Liver (tissue), 9 donors: ENCODE measurements around the gene NUDT5. TPM values are rescaled to one million over a fixed set of nuclear protein-coding genes. Genes with fewer than 3 reads are reported as not detected.

Experiments used
- DNase-seq: peaks from one replicate; pipeline ENCODE4 v3.0.0-alpha.2; 2017; ENCODE audit warnings: low spot score
- H3K27ac ChIP-seq, 2 donors: one replicate each; pipeline ENCODE4 v1.7.0; 2013; ENCODE audit warnings: inconsistent platforms in 2 of 2, low read length in 2 of 2, control low read depth in 1 of 2, low read depth in 1 of 2, mild to moderate bottlenecking in 1 of 2
- H3K27me3 ChIP-seq, 4 donors: one replicate each; pipeline versions ENCODE4 v1.6.1 to v1.7.0; 2013; ENCODE audit warnings: low read length in 3 of 4, inconsistent platforms in 1 of 4, mild to moderate bottlenecking in 1 of 4, moderate library complexity in 1 of 4; ENCODE audit not compliant: control insufficient read depth in 4 of 4, insufficient read depth in 4 of 4
- H3K36me3 ChIP-seq, 4 donors: one replicate each; pipeline versions ENCODE4 v1.6.1 to v1.7.0; 2013; ENCODE audit warnings: low read length in 3 of 4, mild to moderate bottlenecking in 3 of 4, low read depth in 1 of 4, moderate library complexity in 1 of 4; ENCODE audit not compliant: control insufficient read depth in 4 of 4, insufficient read depth in 3 of 4
- H3K4me1 ChIP-seq, 4 donors: one replicate each; pipeline versions ENCODE4 v1.6.1 to v1.7.0; 2013; ENCODE audit warnings: low read length in 3 of 4, mild to moderate bottlenecking in 3 of 4, moderate library complexity in 1 of 4; ENCODE audit not compliant: control insufficient read depth in 4 of 4, insufficient read depth in 4 of 4
- H3K4me3 ChIP-seq, 3 donors: one replicate each; pipeline versions ENCODE4 v1.6.1 to v1.7.0; 2013; ENCODE audit warnings: low read length in 3 of 3, control low read depth in 1 of 3, low read depth in 1 of 3, mild to moderate bottlenecking in 1 of 3
- H3K9ac ChIP-seq, 2 donors: one replicate each; pipeline ENCODE4 v1.7.0; 2013; ENCODE audit warnings: low read length in 2 of 2, mild to moderate bottlenecking in 2 of 2, moderate library complexity in 2 of 2, control low read depth in 1 of 2, low read depth in 1 of 2
- H3K9me3 ChIP-seq, 4 donors: one replicate each; pipeline versions ENCODE4 v1.6.1 to v1.7.0; 2013; ENCODE audit warnings: low read length in 3 of 4; ENCODE audit not compliant: control insufficient read depth in 4 of 4
- ATF3 ChIP-seq: IDR thresholded peaks from 2 replicates; pipeline ENCODE4 v1.6.1; 2016; ENCODE audit warnings: antibody characterized with exemption
- CTCF ChIP-seq: fragments of 150-350 bp; IDR thresholded peaks from 2 replicates; pipeline ENCODE4 v1.5.1; 2017; ENCODE audit warnings: improper control_type of control experiment, low read depth, low read length; ENCODE audit not compliant: missing input control
- EGR1 ChIP-seq, 2 donors: IDR thresholded peaks; 2 replicates each; pipeline ENCODE4 v1.6.1; 2016 to 2018; ENCODE audit warnings: antibody characterized with exemption in 2 of 2, low read depth in 2 of 2
- FOXA1 ChIP-seq: IDR thresholded peaks from 2 replicates; pipeline ENCODE4 v1.6.1; 2016; ENCODE audit warnings: antibody characterized with exemption
- FOXA2 ChIP-seq: IDR thresholded peaks from 2 replicates; pipeline ENCODE4 v1.6.1; 2016; ENCODE audit warnings: antibody characterized with exemption
- GABPA ChIP-seq, 2 donors: IDR thresholded peaks in 1 of 2; conservative IDR thresholded peaks in 1 of 2; 2 replicates each; pipeline ENCODE4 v1.6.1; 2016; ENCODE audit warnings: antibody characterized with exemption in 2 of 2, mild to moderate bottlenecking in 1 of 2, moderate library complexity in 1 of 2
- HNF4A ChIP-seq, 2 donors: conservative IDR thresholded peaks; 2 replicates each; pipeline ENCODE4 v1.6.1; 2016; ENCODE audit warnings: antibody characterized with exemption in 2 of 2, mild to moderate bottlenecking in 2 of 2
- MAX ChIP-seq: IDR thresholded peaks from 2 replicates; pipeline ENCODE4 v1.6.1; 2016; ENCODE audit warnings: antibody characterized with exemption
- NR2F2 ChIP-seq: IDR thresholded peaks from 2 replicates; pipeline ENCODE4 v1.6.1; 2016; ENCODE audit warnings: antibody characterized with exemption
- RAD21 ChIP-seq, 2 donors: IDR thresholded peaks; 2 replicates each; pipeline ENCODE4 v1.6.1; 2016; ENCODE audit warnings: antibody characterized with exemption in 2 of 2, mild to moderate bottlenecking in 2 of 2
- RXRA ChIP-seq, 2 donors: IDR thresholded peaks; 2 replicates each; pipeline ENCODE4 v1.6.1; 2017 to 2018; ENCODE audit warnings: antibody characterized with exemption in 2 of 2, mild to moderate bottlenecking in 1 of 2
- SP1 ChIP-seq: IDR thresholded peaks from 2 replicates; pipeline ENCODE4 v1.6.1; 2018; ENCODE audit warnings: antibody characterized with exemption, mild to moderate bottlenecking
- TAF1 ChIP-seq: conservative IDR thresholded peaks from 2 replicates; pipeline ENCODE4 v1.6.1; 2016; ENCODE audit warnings: antibody characterized with exemption, mild to moderate bottlenecking
- WGBS: extraction: QIAGEN DNeasy Blood & Tissue Kit; methylation state at CpG from one replicate; pipeline ENCODE4 v1.1.7; 2013; 5-methylcytosine and 5-hydroxymethylcytosine counted together
- polyA plus RNA-seq, 2 donors: library from polyadenylated mRNA; stranded (reverse) in 1 of 2; unstranded in 1 of 2; fragments of 200-250 nt in 1 of 2; fragments of >200 nt in 1 of 2; fragmentation: Nextera tagmentation in 1 of 2; extraction: Ambion mirVana in 1 of 2; gene quantifications; one replicate each; pipeline versions ENCODE4 v1.2.1 to v1.2.3, GENCODE V29; 2013 to 2015
- total RNA-seq, 2 donors: library from RNA; depleted of rRNA; stranded (reverse); fragments of >200 nt; gene quantifications; one replicate each; pipeline ENCODE4 v1.2.3, GENCODE V29; 2014
- TF ChIP-seq, protein P1 (sequence below): IDR thresholded peaks from 2 replicates; pipeline ENCODE4 v1.6.1; 2016; ENCODE audit warnings: antibody characterized with exemption
- TF ChIP-seq, protein P2 (sequence below): IDR thresholded peaks from 2 replicates; pipeline ENCODE4 v1.6.1; 2016; ENCODE audit warnings: antibody characterized with exemption, mild to moderate bottlenecking
- donor health status: healthy.
- donor health status: healthy.
- donor health status: healthy.
- donor health status: healthy.
- donor health status: healthy.

Gene NUDT5
- total and polyA plus RNA-seq, 4 donors = 21.9 to 115 (median 49.3) TPM

DNA sequence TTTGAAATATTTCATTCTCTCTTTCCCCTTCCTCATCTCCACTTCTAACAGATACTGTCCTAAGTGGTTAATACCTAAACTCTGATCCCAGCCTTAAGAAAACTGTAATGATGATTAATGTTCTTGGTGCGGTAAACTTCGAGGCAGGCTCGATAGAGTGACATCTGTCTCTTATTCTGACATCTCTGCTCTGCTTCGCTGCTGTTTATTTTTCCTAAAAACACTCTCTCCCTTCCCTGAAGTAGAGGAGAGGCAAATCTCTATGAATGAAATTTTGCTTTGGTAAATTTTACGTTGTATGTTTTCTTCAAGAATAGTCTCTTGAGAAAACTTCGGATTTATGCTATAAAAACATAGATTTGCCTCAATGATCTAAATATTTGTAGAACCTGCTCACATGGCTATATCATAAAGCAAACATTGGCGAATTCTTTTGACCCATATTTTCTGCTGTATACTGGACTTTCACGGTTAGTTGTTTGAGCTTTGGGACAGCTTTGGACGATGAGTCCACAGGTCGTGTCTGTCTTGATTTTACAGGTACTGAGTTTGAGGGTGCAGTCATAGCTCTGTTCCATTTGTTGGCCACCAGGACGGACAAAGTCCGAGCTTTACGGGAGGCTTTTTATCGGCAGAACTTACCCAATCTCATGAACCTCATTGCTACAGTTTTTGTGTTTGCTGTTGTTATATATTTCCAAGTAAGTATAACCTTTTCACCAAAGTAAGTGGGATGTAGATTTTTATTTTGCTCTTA lies 39.1 kb downstream of the NUDT5 start (continued):
- TF ChIP-seq, protein P1, sequence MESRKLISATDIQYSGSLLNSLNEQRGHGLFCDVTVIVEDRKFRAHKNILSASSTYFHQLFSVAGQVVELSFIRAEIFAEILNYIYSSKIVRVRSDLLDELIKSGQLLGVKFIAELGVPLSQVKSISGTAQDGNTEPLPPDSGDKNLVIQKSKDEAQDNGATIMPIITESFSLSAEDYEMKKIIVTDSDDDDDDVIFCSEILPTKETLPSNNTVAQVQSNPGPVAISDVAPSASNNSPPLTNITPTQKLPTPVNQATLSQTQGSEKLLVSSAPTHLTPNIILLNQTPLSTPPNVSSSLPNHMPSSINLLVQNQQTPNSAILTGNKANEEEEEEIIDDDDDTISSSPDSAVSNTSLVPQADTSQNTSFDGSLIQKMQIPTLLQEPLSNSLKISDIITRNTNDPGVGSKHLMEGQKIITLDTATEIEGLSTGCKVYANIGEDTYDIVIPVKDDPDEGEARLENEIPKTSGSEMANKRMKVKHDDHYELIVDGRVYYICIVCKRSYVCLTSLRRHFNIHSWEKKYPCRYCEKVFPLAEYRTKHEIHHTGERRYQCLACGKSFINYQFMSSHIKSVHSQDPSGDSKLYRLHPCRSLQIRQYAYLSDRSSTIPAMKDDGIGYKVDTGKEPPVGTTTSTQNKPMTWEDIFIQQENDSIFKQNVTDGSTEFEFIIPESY = peak; percentile 64
- TF ChIP-seq MAX = peak; percentile 64

DNA sequence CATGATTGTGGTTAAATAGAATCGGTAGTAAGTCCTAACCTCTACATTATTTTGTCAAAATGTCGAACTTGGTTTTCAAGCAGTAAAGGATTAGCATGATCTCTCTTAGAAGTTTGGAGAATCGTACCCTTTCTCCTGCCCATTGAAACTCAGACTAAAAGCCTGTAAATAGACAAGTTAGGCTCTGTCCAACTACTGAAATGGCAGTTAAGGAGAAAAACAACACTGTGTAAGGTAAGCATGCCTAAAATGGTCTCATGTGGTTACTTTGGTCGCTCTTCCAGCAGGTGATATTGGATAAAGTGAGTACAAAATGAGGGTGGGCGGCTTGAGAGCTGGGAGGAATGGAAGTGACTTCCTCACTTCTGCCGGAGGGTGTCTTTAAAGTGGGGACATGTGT lies 41.2 kb downstream of the NUDT5 start:
- Histone ChIP-seq H3K9me3 (no peaks in the 10 kb centered on the region), H3K36me3 (no peaks in the 10 kb centered on the region), H3K4me3 (no peak overlapping the region), H3K27ac (no peak overlapping the region), H3K9ac (no peak overlapping the region), H3K27me3 (no peaks in the 10 kb centered on the region), H3K4me1 (peaks cover 4 to 25% (median 21%) of the 10 kb centered on the region in 4 donors)
- WGBS = 96% methylated on average over 6 of the region's 6 CpGs
- no peak for TF ChIP-seq FOXA1
- TF ChIP-seq, protein P2, sequence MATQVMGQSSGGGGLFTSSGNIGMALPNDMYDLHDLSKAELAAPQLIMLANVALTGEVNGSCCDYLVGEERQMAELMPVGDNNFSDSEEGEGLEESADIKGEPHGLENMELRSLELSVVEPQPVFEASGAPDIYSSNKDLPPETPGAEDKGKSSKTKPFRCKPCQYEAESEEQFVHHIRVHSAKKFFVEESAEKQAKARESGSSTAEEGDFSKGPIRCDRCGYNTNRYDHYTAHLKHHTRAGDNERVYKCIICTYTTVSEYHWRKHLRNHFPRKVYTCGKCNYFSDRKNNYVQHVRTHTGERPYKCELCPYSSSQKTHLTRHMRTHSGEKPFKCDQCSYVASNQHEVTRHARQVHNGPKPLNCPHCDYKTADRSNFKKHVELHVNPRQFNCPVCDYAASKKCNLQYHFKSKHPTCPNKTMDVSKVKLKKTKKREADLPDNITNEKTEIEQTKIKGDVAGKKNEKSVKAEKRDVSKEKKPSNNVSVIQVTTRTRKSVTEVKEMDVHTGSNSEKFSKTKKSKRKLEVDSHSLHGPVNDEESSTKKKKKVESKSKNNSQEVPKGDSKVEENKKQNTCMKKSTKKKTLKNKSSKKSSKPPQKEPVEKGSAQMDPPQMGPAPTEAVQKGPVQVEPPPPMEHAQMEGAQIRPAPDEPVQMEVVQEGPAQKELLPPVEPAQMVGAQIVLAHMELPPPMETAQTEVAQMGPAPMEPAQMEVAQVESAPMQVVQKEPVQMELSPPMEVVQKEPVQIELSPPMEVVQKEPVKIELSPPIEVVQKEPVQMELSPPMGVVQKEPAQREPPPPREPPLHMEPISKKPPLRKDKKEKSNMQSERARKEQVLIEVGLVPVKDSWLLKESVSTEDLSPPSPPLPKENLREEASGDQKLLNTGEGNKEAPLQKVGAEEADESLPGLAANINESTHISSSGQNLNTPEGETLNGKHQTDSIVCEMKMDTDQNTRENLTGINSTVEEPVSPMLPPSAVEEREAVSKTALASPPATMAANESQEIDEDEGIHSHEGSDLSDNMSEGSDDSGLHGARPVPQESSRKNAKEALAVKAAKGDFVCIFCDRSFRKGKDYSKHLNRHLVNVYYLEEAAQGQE = peak; percentile 67
- no peak for DNase-seq

DNA sequence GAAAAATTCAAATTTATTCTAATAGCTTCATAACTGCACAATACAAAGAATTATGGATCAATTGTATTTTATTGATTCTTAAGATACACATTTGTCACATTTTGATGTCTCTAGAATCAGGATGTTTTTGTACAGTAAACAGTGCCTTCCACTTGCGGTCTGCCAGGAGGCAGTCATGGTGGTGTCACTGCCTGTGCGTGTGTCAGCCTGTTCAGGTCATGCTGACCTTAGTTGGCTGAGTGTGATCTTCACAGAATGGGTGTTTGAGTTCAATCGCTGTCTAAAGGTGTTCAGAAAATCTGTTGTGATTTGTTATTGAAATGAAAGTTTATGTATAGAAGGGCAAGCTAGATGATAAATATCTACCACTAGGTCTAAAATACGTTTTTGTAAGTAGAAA lies 45.5 kb downstream of the NUDT5 start:
- Histone ChIP-seq H3K27me3 (no peaks in the 10 kb centered on the region), H3K4me1 (peaks cover 0 to 14% (median 9%) of the 10 kb centered on the region in 4 donors), H3K4me3 (no peak overlapping the region), H3K9me3 (no peaks in the 10 kb centered on the region), H3K27ac (peak overlapping the region in 1 of 2 donors; percentile 15), H3K9ac (no peak overlapping the region), H3K36me3 (peaks cover 0 to 7% (median under 1%) of the 10 kb centered on the region in 4 donors)
- WGBS = 78% methylated on average over 4 of the region's 4 CpGs
- DNase-seq = no peak
- TF ChIP-seq FOXA1 = no peak
- TF ChIP-seq RXRA (IDR thresholded peaks at IDR 0.05) = peak in 1 of 2 donors; percentile 12
- no peak for TF ChIP-seq FOXA2
- no peak for TF ChIP-seq SP1
- no peak for TF ChIP-seq NR2F2

DNA sequence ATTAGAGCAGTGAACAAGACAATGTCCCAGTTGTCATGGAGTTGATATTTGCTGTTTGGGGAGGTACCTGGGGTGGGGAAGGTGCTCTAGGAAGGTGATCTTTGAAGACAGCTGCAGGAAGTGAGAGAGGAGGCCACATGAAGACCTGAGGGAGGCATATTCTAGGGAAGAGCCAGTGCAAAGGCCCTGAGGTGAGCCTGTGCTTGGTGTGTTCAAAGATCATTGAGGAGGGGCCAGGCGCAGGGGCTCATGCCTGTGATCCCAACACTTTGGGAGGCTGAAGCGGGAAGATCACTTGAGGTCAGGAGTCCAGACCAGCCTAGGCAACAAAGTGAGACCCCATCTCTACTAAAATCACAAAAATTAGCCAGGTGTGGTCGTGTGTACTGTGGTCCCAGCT lies 51.2 kb downstream of the NUDT5 start:
- Histone ChIP-seq H3K4me1 (peaks cover 0 to 3% (median 0%) of the 10 kb centered on the region in 4 donors), H3K9me3 (no peaks in the 10 kb centered on the region), H3K9ac (no peak overlapping the region), H3K36me3 (peaks cover 5 to 17% (median 13%) of the 10 kb centered on the region in 4 donors), H3K27me3 (no peaks in the 10 kb centered on the region), H3K27ac (no peak overlapping the region), H3K4me3 (no peak overlapping the region)
- no peak for DNase-seq
- WGBS = 93% methylated on average over 3 of the region's 3 CpGs
- TF ChIP-seq NR2F2 (no peak), HNF4A (conservative IDR thresholded peaks at IDR 0.05) (no peak), RAD21 (IDR thresholded peaks at IDR 0.05) (no peak), GABPA (IDR thresholded peaks at IDR 0.05 in 1 of 2, conservative IDR thresholded peaks at IDR 0.05 in 1 of 2) (no peak), CTCF (no peak), EGR1 (IDR thresholded peaks at IDR 0.05; ENCODE audit: low read depth in 2 of 2) (no peak), ATF3 (no peak), RXRA (IDR thresholded peaks at IDR 0.05) (no peak), TAF1 (no peak), FOXA1 (no peak)
- TF ChIP-seq, protein P1 = no peak
